Measurements from ENCODE around the gene PITPNM2. TPM values are rescaled to one million over a fixed set of nuclear protein-coding genes. Genes with fewer than 3 reads are reported as not detected.
"Not testable (repeated sequence)": the region's sequence is repeated elsewhere in the genome, so short reads cannot be mapped to it uniquely, and the experiment has no call there.

The PITPNM2 gene
- total RNA-seq, 1 experiment from 2014 or later: 15.2 TPM

DNA sequence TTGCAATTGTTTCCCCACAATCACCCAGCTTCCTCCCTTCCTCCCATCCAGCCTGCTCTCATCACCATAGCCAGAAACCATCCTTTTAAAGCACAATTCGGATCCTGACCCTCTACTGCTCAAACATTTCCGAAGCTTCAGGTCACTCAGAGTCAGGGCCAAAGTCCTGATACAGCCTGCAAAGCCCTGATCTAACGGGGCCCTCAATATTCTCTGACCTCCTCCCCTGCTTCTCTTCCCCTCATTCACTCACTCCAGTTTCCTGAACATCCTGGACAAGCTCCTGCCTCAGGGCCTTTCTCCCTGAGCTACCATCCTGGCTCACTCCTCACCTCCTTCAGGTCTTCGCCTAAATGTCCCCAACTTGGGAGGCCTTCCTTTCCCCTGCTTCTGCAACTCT, 46.1 kb downstream of the PITPNM2 start:
- H2AFZ ChIP-seq (ENCODE audit: low read depth, low read length, poor library complexity, severe bottlenecking): no peak overlapping the region
- RAD21 ChIA-PET (ENCODE audit: low non-redundant PET in 1 of 2, low total read pairs in 2 of 2, uncharacterized antibody in 2 of 2, unreplicated experiment in 2 of 2): no interaction called here
- BruUV-seq (replicated peaks): no TSS peak
- no peaks in the 10 kb centered on the region for H3K36me3 ChIP-seq (ENCODE audit: control insufficient read depth in 1 of 2, insufficient read depth in 2 of 2, low read length in 2 of 2)
- H3K4me2 ChIP-seq (ENCODE audit: low read length): no peak overlapping the region
- H3K27me3 ChIP-seq (ENCODE audit: insufficient read depth, low read length): no peaks in the 10 kb centered on the region
- CTCF ChIA-PET: interaction anchor here (1.4 kb wide), 1 partner anchor 61 kb away, joined by 3 read pairs; no protein-coding TSS in a partner anchor
- H4K20me1 ChIP-seq (ENCODE audit: insufficient read depth): no peaks in the 10 kb centered on the region
- H3K4me1 ChIP-seq (ENCODE audit: control insufficient read depth in 1 of 2, insufficient read depth in 2 of 2, low read length in 2 of 2): peaks cover 8 to 36% of the 10 kb centered on the region in 2 experiments
- no peak overlapping the region for H3K9ac ChIP-seq (ENCODE audit: low read length)
- no peak for ATAC-seq
- H3K79me2 ChIP-seq (ENCODE audit: insufficient read depth, low read length): no peaks in the 10 kb centered on the region
- no peaks in the 10 kb centered on the region for H3K9me3 ChIP-seq (ENCODE audit: control insufficient read depth in 1 of 2, insufficient read depth in 1 of 2, low read depth in 1 of 2, low read length in 2 of 2)
- POLR2A ChIA-PET: no interaction called here
- H3K27ac ChIP-seq (ENCODE audit: low read depth, low read length): no peak overlapping the region
- no peak for DNase-seq (ENCODE audit: low read depth, low spot score)
- H3K9me2 ChIP-seq (ENCODE audit: insufficient read depth): no peaks in the 10 kb centered on the region
- no peak overlapping the region for H3K4me3 ChIP-seq (replicated peaks in 1 of 2; ENCODE audit: low read depth in 1 of 2, low read length in 2 of 2)
- intact Hi-C loops (cut with micrococcal nuclease): no loop called here
- TF ChIP-seq EZH2 (IDR thresholded peaks at IDR 0.05) (no peak), EGR1 (IDR thresholded peaks at IDR 0.05; ENCODE audit: low read depth) (no peak), SRF (IDR thresholded peaks at IDR 0.05; ENCODE audit: low read depth) (no peak), ZNF274 (IDR thresholded peaks at IDR 0.05; ENCODE audit: low read depth, low read length) (no peak)

DNA sequence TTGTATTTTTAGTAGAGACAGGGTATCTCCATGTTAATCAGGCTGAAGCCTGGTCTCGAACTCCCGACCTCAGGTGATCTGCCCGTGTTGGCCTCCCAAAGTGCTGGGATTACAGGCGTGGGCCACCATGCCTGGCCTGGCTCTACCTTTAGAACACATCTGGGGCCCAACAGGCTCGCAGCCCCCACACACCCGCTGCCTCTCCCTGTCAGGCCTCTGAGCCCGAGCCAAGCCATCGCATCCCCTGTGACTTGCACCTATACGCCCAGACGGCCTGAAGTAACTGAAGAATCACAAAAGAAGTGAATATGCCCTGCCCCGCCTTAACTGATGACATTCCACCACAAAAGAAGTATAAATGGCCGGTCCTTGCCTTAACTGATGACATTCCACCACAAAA, 46.8 kb downstream of the PITPNM2 start:
- H3K9me2 ChIP-seq (ENCODE audit: insufficient read depth); DNase-seq (ENCODE audit: low read depth, low spot score); ATAC-seq; BruUV-seq (replicated peaks); intact Hi-C loops (cut with micrococcal nuclease); H3K4me3 ChIP-seq (replicated peaks in 1 of 2; ENCODE audit: low read depth in 1 of 2, low read length in 2 of 2); H3K79me2 ChIP-seq (ENCODE audit: insufficient read depth, low read length); H4K20me1 ChIP-seq (ENCODE audit: insufficient read depth); H3K4me2 ChIP-seq (ENCODE audit: low read length); CTCF ChIA-PET; RAD21 ChIA-PET (ENCODE audit: low non-redundant PET in 1 of 2, low total read pairs in 2 of 2, uncharacterized antibody in 2 of 2, unreplicated experiment in 2 of 2); H3K27me3 ChIP-seq (ENCODE audit: insufficient read depth, low read length); H3K27ac ChIP-seq (ENCODE audit: low read depth, low read length); H3K9ac ChIP-seq (ENCODE audit: low read length); H3K9me3 ChIP-seq (ENCODE audit: control insufficient read depth in 1 of 2, insufficient read depth in 1 of 2, low read depth in 1 of 2, low read length in 2 of 2); H2AFZ ChIP-seq (ENCODE audit: low read depth, low read length, poor library complexity, severe bottlenecking); H3K36me3 ChIP-seq (ENCODE audit: control insufficient read depth in 1 of 2, insufficient read depth in 2 of 2, low read length in 2 of 2); POLR2A ChIA-PET: not testable (repeated sequence)
- peaks cover 8 to 36% of the 10 kb centered on the region in 2 experiments for H3K4me1 ChIP-seq (ENCODE audit: control insufficient read depth in 1 of 2, insufficient read depth in 2 of 2, low read length in 2 of 2)

Data from HCT116 (cell line).